GM23248 (cell line): ENCODE data around the gene PLK2.

Experiments
- EZH2 ChIP-seq: fragments of 200-600 bp; sonication (generic); IDR thresholded peaks from 2 replicates; pipeline ENCODE4 v1.6.1; 2018; ENCODE audit warnings: antibody characterized with exemption, mild to moderate bottlenecking; ENCODE audit not compliant: insufficient read depth, poor library complexity, severe bottlenecking
- EZH2phosphoT487 ChIP-seq: fragments of 200-600 bp; sonication (generic); IDR thresholded peaks from 2 replicates; pipeline ENCODE4 v1.6.1; 2018; ENCODE audit warnings: antibody characterized with exemption, moderate library complexity, mild to moderate bottlenecking, low read depth; ENCODE audit not compliant: insufficient read depth

DNA sequence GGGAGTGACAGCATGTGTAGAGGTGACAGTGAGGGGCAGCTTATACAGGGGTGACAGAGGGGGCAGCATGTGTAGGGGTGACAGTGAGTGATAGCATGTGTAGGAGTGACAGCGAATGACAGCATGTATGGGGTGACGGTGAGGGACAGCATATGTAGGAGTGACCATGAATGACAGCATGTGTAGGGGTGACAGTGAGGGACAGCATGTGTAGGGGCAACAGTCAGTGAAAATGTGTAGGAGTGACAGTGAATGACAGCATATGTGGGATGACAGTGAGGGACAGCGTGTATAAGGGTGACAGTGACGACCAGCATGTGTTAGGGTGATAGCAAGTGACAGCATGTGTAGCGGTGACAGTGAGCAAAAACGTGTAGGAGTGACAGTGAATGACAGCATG is 21.9 kb upstream of the PLK2 start:
- TF ChIP-seq EZH2: no peak
- no peak for TF ChIP-seq EZH2phosphoT487
